ENCODE measurements around the gene PXDN.
A peak's percentile ranks its signal among the peaks of the same experiment; 100 is the strongest.
"Not testable (repeated sequence)": the region's sequence is repeated elsewhere in the genome, so short reads cannot be mapped to it uniquely, and the experiment has no call there.

PXDN gene

GRCh38 chr2:1744446-1745170, at the start of gene PXDN:
Gene PXDN (minus strand): TSS chr2:1744515. CDS start chr2:1744455, 60 bp downstream.
- no peak for DNase-seq (ENCODE audit: low read depth in 2 of 2, low spot score in 1 of 2)

- no peak for DNase-seq (ENCODE audit: low read depth in 2 of 2, low spot score in 1 of 2)
Observed at GRCh38 chr2:1793868-1794445, 49.6 kb upstream of the PXDN start.

- no peak for DNase-seq (ENCODE audit: low read depth in 2 of 2, low spot score in 1 of 2)
Observed at GRCh38 chr2:1793001-1793867, 48.9 kb upstream of the PXDN start.

- DNase-seq (ENCODE audit: low read depth in 2 of 2, low spot score in 1 of 2), result no peak
Observed at GRCh38 chr2:1791685-1792435, 47.5 kb upstream of the PXDN start.

GRCh38 chr2:1791006-1791605, 46.8 kb upstream of the PXDN start:
- DNase-seq (ENCODE audit: low read depth in 2 of 2, low spot score in 1 of 2), result no peak

GRCh38 chr2:1790473-1790872, 46.2 kb upstream of the PXDN start:
- DNase-seq (ENCODE audit: low read depth in 2 of 2, low spot score in 1 of 2), result no peak

GRCh38 chr2:1789610-1790009, 45.3 kb upstream of the PXDN start:
- no peak for DNase-seq (ENCODE audit: low read depth in 2 of 2, low spot score in 1 of 2)

- DNase-seq (ENCODE audit: low read depth in 2 of 2, low spot score in 1 of 2), result no peak
Observed at GRCh38 chr2:1788478-1788959, 44.2 kb upstream of the PXDN start.

GRCh38 chr2:1787755-1788477, 43.6 kb upstream of the PXDN start:
- DNase-seq (ENCODE audit: low read depth in 2 of 2, low spot score in 1 of 2), result no peak

- no peak for DNase-seq (ENCODE audit: low read depth in 2 of 2, low spot score in 1 of 2)
Observed at GRCh38 chr2:1784986-1785617, 40.8 kb upstream of the PXDN start.

GRCh38 chr2:1784087-1784486, 39.8 kb upstream of the PXDN start:
- no peak for DNase-seq (ENCODE audit: low read depth in 2 of 2, low spot score in 1 of 2)

- no peak for DNase-seq (ENCODE audit: low read depth in 2 of 2, low spot score in 1 of 2)
Observed at GRCh38 chr2:1782514-1782913, 38.2 kb upstream of the PXDN start.

GRCh38 chr2:1781291-1782080, 37.2 kb upstream of the PXDN start:
- DNase-seq (ENCODE audit: low read depth in 2 of 2, low spot score in 1 of 2), result peak in 1 of 2 donors; percentile 44

- no peak for DNase-seq (ENCODE audit: low read depth in 2 of 2, low spot score in 1 of 2)
Observed at GRCh38 chr2:1780693-1781092, 36.4 kb upstream of the PXDN start.

GRCh38 chr2:1780054-1780453, 35.7 kb upstream of the PXDN start:
- not testable (repeated sequence) for DNase-seq (ENCODE audit: low read depth in 2 of 2, low spot score in 1 of 2)

- no peak for DNase-seq (ENCODE audit: low read depth in 2 of 2, low spot score in 1 of 2)
Observed at GRCh38 chr2:1778566-1778965, 34.3 kb upstream of the PXDN start.

- DNase-seq (ENCODE audit: low read depth in 2 of 2, low spot score in 1 of 2), result no peak
Observed at GRCh38 chr2:1777781-1778180, 33.5 kb upstream of the PXDN start.

GRCh38 chr2:1777156-1777555, 32.8 kb upstream of the PXDN start:
- DNase-seq (ENCODE audit: low read depth in 2 of 2, low spot score in 1 of 2), result no peak

GRCh38 chr2:1775511-1776035, 31.3 kb upstream of the PXDN start:
- no peak for DNase-seq (ENCODE audit: low read depth in 2 of 2, low spot score in 1 of 2)
